ENCODE results near the gene LBX2.
A peak's percentile ranks its signal among the peaks of the same experiment; 100 is the strongest.
"Not testable (repeated sequence)": the region's sequence is repeated elsewhere in the genome, so short reads cannot be mapped to it uniquely, and the experiment has no call there.

Gene LBX2

DNA sequence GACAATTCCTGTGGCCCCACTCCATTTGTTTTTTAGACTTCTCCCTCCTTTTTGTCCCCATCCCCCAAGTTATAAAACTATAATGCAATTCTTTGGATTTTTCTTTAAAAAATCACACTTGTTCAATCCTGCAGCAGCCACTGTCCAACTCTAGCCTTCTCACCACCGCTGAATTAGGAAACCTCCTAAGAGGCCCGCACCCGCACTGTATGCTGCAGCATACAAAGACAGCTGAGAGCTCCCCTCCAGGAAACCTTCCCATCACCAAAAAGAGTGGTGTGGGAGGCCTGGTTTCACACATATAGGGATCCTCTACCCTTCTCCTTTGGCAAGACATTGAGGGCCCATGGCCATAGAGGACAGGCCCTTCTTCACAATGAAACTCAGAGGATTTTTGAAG lies 5.2 kb upstream of the LBX2 start:
- DNase-seq (ENCODE audit: low read depth, low spot score) = no peak

DNA sequence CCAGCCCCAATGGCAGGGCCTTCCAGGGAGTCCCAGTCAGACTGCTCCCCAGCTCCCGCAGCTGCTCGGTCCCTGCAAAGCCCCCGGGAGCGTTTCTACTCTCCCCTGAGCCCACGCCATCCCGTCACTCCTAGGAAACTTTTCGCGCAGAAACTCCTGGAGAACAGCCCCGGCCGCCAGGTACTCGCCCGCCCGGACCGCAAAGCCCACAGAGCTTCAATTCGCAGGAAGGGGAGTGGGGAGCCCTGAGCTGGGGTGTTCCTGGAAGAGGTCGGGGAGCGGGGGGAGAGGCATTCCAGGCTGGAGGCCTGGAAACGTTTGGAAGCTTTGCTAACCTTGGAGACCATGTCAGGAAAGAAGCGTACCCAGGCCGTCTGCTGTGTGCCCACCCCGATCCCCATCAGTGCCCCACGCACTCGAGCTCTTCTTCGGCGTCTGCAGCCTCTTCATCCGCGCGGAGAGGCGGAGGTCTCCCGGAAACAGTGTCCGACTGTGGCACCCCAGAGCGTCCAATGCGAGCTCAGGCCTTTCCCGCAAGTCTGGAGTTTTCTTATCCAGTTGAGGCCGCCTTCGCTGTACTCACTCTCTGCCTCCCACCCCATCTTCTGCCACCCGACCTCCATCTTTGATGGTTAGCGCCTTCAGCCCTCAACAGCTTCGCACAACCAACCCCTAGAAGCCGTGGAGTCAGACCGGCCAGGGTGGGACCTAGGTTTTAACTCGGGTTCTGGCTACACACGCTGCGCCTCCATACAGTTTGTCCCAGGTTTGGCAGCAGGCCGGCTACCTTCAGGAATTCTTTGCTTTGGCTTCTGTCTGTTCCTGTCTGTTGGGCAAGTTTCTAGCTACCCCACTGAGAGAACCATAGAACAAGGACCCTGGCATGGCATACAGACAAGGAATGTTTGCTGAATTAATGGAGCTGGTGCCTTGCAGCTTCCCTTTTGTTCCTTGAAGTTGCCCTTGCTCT lies 4.4 kb upstream of the LBX2 start:
- DNase-seq (ENCODE audit: low read depth, low spot score) = no peak

DNA sequence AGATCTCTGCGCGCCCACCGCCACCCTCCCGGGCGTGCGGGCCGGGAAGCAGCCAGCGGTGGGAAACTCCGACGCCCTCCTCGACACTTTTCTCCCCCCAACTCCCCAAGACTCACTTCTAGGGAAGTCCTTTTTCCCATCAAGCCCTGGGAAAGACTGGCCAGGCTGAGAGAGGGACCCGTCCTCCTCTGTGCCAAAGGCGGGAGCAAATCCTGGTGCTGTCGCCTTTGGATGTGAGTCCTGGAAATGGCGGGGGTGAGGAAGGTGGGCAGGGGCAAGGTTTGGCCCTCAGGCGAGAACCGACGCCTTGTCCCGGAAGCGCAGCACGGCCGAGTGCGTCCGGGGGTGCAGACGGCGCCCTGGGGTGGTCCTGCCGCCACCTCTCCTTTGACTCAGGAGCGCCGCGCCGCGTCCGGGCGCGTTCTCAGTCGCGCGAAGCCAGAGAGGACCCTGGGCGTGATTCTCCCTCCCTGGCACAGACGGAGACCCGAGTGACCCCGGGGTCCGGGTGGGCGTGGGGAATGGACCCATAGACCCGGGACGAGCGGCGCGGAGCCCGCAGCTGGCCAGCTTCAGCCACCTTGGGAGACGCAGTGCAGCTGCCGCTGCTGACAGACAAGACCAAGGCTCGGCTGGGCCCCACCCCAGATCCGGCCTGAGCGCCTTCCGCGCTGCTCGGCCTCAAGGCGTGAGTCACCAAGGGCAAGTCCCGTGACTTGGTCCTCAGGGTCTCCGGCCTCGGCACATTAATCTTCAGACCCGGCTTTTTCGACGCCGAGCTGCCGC lies 3.5 kb upstream of the LBX2 start:
- peak; percentile 82 for DNase-seq (ENCODE audit: low read depth, low spot score)

DNA sequence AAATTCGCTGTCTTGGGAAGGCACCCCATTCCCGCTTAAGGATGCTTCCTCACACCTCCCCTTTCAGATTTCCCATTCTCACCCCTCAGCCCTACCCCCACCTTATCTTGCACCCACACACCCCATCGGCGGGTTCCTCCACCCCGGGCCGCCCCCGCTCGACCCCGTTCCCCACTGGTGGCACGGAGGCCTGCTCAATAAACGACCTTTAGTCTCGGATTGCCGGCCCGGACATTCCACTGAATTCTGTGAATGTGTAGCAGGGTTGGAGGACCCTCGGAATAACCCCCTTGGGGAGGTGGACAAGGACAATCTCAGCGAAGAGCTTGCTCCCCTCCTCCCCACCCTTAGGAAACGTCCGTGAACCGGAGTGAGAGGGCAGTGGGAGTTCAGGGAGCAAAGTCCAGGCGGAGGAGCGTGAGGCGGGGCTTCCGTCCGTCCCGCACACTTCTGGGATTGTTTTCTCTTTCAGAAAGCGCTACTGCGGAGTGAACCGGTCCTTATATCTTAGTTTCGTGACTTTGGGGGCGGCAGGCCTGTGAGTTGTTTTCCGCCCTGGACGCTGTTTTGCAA lies 2.8 kb upstream of the LBX2 start:
- DNase-seq (ENCODE audit: low read depth, low spot score) = peak; percentile 29

DNA sequence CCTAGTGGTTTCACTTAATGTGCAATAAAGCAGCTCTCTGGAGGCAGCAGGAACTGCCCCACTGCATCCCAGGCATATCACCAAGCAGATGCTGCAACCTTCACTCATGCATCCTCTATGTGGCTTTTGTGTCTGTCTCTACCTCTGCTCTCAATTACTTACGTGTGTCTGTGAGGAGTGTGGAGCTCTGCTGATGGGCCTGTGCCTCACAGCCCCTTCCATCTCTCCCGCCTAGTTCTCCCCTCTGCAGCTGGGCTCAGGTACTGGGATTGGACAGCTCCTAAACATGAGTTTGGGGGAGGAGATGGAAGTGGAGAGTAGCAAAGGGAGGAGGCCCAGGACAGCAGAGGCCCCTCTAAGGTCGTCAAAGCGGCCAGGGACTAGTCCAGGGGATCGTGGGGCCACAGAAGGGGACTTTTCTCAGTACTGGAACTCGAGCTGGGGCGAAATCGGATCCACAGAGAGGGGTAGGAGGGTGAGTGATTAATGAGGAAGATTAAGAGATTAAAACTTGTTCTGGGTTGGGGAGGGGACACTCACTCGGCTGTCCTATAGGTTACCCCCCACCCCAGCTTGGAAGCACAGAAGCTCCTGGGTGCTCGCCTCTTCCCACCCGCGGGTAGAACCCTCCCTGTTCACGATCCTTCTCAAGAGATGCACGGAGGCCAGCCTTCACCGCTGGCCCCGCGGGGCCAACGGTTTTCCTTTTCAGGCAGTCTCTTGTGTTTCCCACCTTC lies 2.1 kb upstream of the LBX2 start:
- peak; percentile 10 for DNase-seq (ENCODE audit: low read depth, low spot score)

DNA sequence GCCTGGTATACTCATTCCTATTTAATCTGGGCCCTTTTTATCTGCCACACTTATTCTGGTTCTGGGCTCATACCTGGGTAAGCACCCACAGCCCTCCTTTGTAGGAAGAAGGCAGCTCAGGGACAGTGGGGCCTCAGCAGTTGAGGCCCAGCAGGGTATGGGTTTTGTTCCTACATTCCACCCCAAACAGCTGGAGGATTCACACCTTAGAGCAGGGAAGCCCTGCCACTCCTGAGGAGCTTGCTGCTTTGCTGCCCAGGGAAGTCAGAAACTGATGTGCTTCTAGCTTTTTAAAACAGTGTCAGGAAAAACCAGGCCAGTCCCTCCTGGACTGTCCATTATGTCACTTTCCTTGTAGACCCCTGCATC lies 1.2 kb upstream of the LBX2 start:
- DNase-seq (ENCODE audit: low read depth, low spot score) = no peak

DNA sequence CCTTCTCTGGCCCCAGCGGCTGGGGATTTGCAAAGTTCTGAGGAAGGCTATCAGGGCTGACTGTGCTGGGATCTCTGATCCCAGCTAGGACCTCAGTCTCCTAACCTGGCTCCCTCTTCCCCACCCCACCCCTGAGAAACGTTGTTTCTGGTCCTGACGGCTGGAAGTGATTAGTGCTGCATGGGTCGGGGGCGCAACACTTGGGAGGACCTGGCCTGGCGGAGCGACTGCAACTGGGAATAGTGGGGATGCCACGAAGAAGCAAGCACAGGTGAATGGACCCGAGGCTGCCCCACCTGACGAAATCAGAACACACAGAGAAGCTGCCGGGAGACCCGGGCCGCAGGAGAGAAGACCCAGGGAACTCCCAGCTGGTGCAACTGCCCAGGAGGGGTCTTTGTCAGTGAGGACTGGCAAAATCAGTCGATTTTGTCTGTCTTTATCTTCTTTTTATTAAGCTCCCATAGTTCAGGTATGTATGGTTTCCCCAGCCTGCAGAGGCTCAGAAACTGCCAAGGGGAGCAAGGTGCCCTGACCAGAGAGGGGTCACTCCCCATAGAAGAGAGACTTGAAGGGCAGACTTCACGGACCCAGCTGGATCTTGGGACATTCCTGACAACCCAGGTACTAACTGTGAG lies 656 bp upstream of the LBX2 start:
- no peak for DNase-seq (ENCODE audit: low read depth, low spot score)

DNA sequence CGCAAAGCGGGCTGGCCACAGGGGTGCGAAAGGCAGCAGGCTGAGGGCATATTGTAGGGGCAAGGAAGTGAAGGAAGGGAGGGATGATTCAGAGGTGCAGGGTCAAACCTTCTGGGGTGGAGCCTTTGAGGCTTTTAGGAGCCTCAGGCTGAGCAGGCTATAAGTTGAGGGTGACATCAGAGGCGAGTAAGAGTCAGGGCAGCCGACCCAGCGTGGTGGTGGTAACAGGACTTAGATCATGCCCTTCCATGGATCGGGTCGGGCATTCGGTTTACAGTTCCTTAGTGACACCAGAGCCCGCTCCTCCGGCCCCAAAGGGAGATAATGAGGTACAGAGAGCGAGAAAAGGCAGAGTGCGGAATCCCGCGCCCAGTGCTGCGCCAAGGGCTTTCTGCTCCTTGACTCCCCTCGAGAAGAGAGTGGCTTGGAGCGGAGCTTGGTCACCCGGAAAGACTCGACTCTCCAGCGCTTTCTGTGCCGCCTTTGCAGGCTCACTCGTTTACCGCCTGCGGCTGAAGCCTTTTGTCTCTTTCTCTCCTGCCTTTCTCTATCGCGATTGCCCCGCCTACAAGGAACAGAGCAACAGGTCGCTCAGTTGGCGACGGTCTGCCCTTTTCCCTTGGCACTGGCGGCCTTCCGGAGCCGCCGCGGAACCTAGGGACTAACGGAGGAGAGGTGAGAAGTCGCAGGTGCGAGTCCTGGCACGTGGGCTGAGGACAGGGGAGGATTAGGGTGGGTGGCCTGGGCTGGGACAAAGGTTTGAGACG lies 720 bp downstream of the LBX2 start:
- DNase-seq (ENCODE audit: low read depth, low spot score) = peak; percentile 89

DNA sequence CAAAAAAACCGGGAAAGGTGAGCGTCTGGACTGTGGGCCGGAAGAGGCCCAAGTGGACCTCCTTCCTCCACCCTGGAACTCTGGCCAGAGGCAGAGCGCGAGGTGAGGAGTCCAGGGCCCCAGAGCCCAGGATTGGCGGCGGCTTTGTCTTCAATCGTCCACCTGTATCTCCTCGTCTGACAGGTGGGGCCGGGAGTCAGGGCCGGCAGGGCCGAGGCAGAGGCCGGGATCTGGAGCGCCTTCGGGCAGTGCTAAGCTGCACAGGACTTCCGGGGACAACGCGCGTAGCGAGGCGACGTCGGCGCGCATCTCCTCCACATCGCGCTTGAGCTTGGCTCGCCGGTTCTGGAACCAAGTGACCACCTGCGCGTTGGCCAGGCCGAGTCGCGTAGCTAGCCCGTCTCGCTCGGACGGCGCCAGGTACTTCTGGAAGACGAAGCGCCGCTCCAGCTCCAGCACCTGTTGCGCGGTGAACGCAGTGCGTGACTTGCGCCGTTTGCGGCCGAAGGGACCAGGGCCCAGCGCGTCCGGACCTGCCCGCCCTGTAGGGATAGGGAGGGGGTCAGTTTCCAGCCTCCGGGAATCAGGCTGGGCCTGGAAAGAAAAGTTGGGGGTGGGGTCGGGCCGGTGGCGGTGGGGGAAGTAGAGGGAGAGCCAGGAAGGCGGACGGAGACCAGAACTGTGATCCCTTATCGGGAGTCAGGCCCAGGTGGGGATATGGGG lies 1.5 kb downstream of the LBX2 start:
- peak; percentile 81 for DNase-seq (ENCODE audit: low read depth, low spot score)

DNA sequence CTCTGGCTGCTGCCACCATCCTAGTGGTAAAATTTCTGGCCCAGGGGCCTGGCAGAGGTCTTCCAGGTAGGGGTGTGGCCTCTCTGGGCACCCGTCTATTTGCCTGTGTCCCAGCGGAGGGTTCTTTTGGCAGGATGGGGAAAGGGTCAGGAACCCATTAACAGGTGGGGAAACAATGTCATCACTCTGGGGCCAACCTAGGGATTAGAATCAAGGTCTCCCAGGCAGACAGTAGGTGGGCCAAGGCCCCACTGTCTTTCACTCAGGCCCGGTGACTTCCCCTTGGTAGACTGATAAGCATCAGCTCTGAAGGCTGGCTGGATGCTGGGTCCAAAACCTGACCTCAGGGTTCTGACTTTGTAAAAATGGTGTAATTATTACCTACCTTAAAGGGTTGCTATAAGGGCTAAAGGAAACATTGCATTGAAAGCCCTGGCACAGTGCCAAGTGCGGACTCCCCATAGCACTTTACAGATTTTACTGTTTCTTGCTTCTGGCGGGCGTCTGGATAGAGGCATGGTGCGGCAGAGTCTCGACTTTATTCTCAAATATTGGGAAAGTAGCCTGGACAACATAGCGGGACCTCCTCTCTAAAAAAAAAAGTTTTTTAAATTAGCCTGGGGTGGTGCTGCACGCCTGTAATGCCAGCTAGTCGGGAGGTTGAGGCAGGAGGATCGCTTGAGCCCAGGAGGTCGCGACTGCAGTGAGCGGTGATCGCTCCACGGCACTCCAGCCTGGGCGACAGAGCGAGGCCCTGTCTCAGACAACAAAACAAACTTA lies 2.2 kb downstream of the LBX2 start:
- DNase-seq (ENCODE audit: low read depth, low spot score) = no peak

DNA sequence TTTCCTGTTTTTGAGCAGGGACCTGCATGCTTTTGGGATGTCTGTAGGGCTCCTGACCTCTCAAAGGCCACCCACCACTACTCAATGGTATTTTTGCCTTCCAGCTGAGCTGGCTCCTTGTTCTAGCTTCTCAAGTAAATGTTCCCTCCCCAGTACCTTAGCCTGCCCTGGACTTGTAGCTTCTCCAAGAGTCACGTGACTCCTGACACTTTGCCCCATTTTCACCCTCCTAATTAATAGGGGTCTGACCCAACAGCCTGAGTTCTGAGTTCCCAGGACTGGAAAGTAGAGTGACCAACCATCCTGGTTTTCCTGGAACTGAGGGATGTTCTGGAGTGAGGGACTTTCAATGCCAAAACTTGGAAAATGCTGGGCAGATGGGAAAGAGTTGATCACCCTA lies 4.0 kb downstream of the LBX2 start:
- DNase-seq (ENCODE audit: low read depth, low spot score) = no peak

DNA sequence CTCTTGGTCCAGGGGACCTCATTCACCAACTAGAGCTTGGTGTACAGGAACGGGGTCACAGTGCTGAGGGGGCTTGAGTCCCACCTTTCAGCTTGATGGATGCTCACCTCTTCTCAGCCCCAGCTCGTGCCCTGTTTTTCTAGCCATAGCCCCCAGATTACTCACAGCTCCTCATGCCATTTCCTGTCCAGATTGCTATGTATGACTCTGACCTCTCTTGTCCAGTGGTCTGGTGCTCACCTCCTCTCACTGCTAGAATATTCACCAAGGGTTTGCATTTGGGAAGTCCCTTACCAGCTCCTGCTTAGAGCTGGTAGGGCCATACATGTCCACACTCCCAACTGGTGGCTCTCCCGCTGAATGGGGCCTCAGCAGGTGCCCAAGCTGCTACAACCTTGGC lies 5.9 kb downstream of the LBX2 start:
- no peak for DNase-seq (ENCODE audit: low read depth, low spot score)

DNA sequence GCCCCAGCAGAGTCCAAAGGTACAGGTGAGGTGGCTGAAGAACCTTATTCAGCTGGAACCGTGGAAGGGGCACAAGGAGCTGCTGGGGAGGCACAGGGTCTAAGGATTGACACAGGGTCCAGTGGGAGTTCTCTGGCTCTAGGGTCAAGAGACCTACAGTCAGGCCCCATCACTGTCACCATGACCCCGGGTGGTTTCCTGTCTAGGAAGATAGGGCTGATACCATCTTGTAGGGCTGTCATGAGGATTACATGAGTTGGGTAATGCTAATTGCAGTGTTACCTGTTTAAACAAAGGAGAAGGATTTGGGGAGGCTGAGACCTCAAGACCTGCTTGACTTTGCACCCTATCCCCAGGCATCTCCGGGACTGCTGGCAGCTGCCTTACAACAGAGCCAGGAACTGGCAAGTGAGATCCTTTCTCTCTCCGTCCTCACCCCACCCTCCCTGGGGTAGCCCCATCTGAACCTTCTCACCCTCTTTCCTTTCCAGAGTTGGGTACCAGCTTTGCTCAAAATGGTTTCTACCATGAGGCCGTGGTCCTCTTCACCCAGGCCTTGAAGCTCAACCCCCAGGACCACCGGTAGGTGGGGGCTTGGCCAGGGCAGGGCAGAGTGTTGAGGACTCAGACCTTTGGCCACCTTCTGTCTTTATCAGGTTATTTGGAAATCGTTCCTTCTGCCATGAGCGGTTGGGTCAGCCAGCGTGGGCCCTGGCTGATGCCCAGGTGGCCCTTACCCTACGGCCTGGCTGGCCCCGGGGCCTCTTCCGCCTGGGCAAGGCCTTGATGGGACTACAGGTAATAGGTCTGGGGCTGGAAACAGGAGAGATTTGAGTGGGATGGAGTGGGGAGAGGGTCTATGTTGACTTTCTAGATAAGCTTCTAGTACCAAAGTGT lies 7.5 kb downstream of the LBX2 start:
- DNase-seq (ENCODE audit: low read depth, low spot score) = no peak

DNA sequence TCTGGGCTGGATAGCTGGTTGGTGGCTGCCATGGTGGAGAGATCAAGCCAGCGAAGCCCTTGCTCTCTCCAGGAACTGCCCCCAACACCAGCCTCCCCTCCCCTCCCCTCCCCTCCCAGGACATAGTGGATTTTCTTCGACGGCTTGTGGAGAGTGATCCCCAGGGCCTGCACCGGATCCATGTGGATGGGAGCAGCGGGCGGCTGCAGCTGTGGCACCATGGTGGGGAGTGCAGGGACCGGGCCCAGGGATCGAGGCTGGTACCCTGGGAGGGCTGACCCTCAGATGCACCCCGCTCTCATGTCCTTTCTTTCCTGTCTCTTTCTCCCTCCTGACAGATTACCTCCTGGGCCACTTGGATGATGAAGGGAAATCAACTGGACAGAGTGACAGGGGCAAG lies 9.5 kb downstream of the LBX2 start:
- no peak for DNase-seq (ENCODE audit: low read depth, low spot score)

DNA sequence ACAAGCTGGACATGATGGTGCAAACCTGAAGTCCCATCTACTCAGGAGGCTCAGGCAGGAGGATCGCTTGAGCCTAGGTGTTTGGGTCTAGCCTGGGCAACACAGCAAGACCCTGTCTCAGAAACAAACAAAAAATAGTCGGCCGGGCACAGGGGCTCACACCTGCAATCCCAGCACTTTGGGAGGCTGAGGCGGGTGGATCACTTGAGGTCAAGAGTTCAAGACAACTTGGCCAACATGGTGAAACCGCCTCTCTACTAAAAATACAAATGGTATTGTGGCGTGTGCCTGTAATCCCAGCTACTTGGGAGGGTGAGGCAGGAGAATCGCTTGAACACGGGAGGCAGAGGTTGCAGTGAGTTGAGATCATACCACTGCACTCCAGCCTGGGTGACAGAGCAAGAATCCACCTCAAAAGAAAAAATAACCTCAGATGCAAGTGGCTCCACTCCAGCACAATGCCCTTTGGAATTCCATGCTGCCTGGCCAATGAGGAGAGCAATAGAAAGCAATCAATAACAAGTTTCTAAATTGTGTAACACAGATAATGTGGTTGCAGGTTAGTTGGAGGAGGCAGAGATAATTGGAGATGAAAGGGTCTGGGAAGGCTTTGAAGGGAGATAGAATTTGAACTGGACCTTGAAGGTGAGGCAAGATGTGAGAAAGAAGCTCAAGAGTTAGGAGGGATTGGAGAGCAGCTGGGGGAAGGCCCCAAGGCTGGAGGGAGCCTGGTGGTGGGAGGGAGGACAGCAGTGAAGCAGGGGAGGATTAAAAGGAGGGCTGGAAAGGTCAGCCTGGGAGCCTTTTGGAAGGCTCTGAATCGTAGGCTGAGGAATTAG lies 10.5 kb downstream of the LBX2 start:
- DNase-seq (ENCODE audit: low read depth, low spot score) = no peak

DNA sequence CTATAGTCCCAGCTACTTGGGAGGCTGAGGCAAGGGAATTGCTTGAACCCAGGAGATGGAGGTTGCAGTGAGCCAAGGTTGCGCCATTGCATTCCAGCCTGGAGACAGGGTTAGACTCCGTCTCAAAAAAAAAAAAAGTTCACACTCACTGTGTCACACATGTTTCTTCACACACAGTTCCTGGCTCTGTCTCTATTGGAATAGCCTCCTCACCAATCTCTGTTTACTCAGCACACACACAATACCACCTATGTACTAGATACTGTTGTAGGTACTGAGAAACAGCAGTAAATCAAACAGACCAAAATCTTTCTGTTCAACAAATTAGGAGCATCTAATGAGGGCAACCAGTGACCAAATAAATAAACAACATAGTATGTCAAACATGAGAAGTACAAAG lies 13.3 kb downstream of the LBX2 start:
- no peak for DNase-seq (ENCODE audit: low read depth, low spot score)

DNA sequence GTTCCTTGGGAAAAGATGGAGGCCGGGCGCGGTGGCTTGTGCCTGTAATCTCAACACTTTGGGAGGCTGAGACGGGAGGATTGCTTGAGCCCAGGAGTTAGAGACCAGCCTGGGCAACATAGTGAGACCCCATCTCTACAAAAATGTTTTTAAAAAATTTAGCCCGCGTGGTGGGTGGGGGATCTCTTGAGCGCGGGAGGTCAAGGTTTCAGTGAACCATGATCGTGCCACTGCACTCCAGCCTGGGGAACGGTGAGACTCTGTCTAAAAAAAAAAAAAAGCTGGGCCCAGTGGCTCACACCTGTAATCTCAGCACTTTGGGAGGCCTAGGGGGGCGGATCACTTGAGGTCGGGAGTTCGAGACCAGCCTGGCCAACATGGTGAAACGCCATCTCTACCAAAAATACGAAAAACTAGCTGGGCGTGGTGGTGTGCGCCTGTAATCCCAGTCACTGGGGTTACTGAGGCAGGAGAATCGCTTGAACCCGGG lies 15.7 kb downstream of the LBX2 start:
- DNase-seq (ENCODE audit: low read depth, low spot score) = not testable (repeated sequence)

Data from ELF-1 (cell line).